Mesendoderm (in vitro differentiated cells): ENCODE results near the gene AGAP1.

Experiments used
- DNase-seq: peaks from one replicate; pipeline ENCODE4 v3.0.0; 2013
- H2AK5ac ChIP-seq: 2 replicates; pipeline ENCODE4 v1.6.1; 2013; ENCODE audit warnings: low read length, inconsistent platforms
- H2BK120ac ChIP-seq: 2 replicates; pipeline ENCODE4 v1.6.1; 2013; ENCODE audit warnings: low read depth, mild to moderate bottlenecking, low read length, moderate library complexity, mixed read lengths
- H2BK15ac ChIP-seq: replicated peaks from 2 replicates; pipeline ENCODE4 v1.6.1; 2013; ENCODE audit warnings: low read depth, mild to moderate bottlenecking, moderate library complexity
- H2BK5ac ChIP-seq: 2 replicates; pipeline ENCODE4 v1.6.1; 2013; ENCODE audit warnings: low read length, inconsistent platforms
- H3K18ac ChIP-seq: 2 replicates; pipeline ENCODE4 v1.6.1; 2013; ENCODE audit warnings: mild to moderate bottlenecking, low read length, mixed read lengths
- H3K23ac ChIP-seq: one replicate; pipeline ENCODE4 v1.6.1; 2013; ENCODE audit warnings: low read length
- H3K27ac ChIP-seq: 2 replicates; pipeline ENCODE4 v1.5.1; 2013; ENCODE audit warnings: low read depth, mild to moderate bottlenecking, inconsistent platforms, low read length, moderate library complexity
- H3K27me3 ChIP-seq: 2 replicates; pipeline ENCODE4 v1.6.1; 2013; ENCODE audit warnings: low read length, control low read depth, mild to moderate bottlenecking, inconsistent platforms; ENCODE audit not compliant: insufficient read depth, poor library complexity
- H3K36me3 ChIP-seq: 2 replicates; pipeline ENCODE4 v1.6.1; 2013; ENCODE audit warnings: low read length, inconsistent platforms; ENCODE audit not compliant: control insufficient read depth, insufficient read depth
- H3K4ac ChIP-seq: one replicate; pipeline ENCODE4 v1.6.1; 2013; ENCODE audit warnings: low read depth, mild to moderate bottlenecking, low read length, moderate library complexity
- H3K4me1 ChIP-seq: 2 replicates; pipeline ENCODE4 v1.6.1; 2013; ENCODE audit warnings: low read depth, low read length, inconsistent platforms; ENCODE audit not compliant: control insufficient read depth
- H3K4me2 ChIP-seq: 2 replicates; pipeline ENCODE4 v1.6.1; 2013; ENCODE audit warnings: low read length
- H3K4me3 ChIP-seq: 2 replicates; pipeline ENCODE4 v1.5.1; 2013; ENCODE audit warnings: mild to moderate bottlenecking, low read length
- H3K56ac ChIP-seq: one replicate; pipeline ENCODE4 v1.6.1; 2013; ENCODE audit warnings: low read length
- H3K79me1 ChIP-seq: 2 replicates; pipeline ENCODE4 v1.6.1; 2013; ENCODE audit warnings: low read length, inconsistent platforms
- H3K79me2 ChIP-seq: 2 replicates; pipeline ENCODE4 v1.6.1; 2013; ENCODE audit warnings: mild to moderate bottlenecking, low read length; ENCODE audit not compliant: control insufficient read depth, insufficient read depth
- H3K9ac ChIP-seq: 2 replicates; pipeline ENCODE4 v1.6.1; 2013; ENCODE audit warnings: low read length, inconsistent platforms
- H4K5ac ChIP-seq: one replicate; pipeline ENCODE4 v1.6.1; 2013; ENCODE audit warnings: low read length
- H4K8ac ChIP-seq: one replicate; pipeline ENCODE4 v1.6.1; 2013; ENCODE audit warnings: low read depth, mild to moderate bottlenecking, control low read depth, low read length, moderate library complexity
- WGBS: extraction: QIAGEN DNeasy Blood & Tissue Kit; methylation state at CpG from one replicate; pipeline ENCODE4 v1.1.7; 2013; ENCODE audit warnings: low lambda C conversion rate, missing lambda C conversion rate; ENCODE audit not compliant: insufficient coverage; ENCODE audit errors: extremely low coverage; 5-methylcytosine and 5-hydroxymethylcytosine counted together

AGAP1 gene

GRCh38 chr2:236165842-236166795, 672.3 kb downstream of the AGAP1 start:
- H2BK15ac ChIP-seq = no peak overlapping the region
- H3K27ac ChIP-seq = no peak overlapping the region
- WGBS = no CpG with 5 or more reads among the region's 58 CpGs
- no peak overlapping the region for H3K4me3 ChIP-seq
- DNase-seq = peak; percentile 47
- no peak overlapping the region for H3K9ac ChIP-seq
- peaks cover 3% of the 10 kb centered on the region for H3K4me1 ChIP-seq
- H4K8ac ChIP-seq = no peak overlapping the region
- no peak overlapping the region for H3K4me2 ChIP-seq
- H4K5ac ChIP-seq = no peak overlapping the region
- H3K79me1 ChIP-seq = no peaks in the 10 kb centered on the region
- H3K27me3 ChIP-seq = peaks cover 84% of the 10 kb centered on the region
- H3K4ac ChIP-seq = no peak overlapping the region
- no peak overlapping the region for H3K23ac ChIP-seq
- H3K36me3 ChIP-seq = no peaks in the 10 kb centered on the region
- no peak overlapping the region for H2BK120ac ChIP-seq
- no peak overlapping the region for H2BK5ac ChIP-seq
- H2AK5ac ChIP-seq = no peak overlapping the region
- H3K18ac ChIP-seq = no peak overlapping the region
- H3K79me2 ChIP-seq = no peaks in the 10 kb centered on the region
- H3K56ac ChIP-seq = no peak overlapping the region

- no CpG with 5 or more reads among the region's 29 CpGs for WGBS
- DNase-seq = no peak
- Histone ChIP-seq H3K18ac (no peak overlapping the region), H3K4me2 (no peak overlapping the region), H2BK5ac (no peak overlapping the region), H3K27me3 (peaks cover 84% of the 10 kb centered on the region), H2AK5ac (no peak overlapping the region), H3K4me1 (peaks cover 3% of the 10 kb centered on the region), H3K79me1 (no peaks in the 10 kb centered on the region), H3K23ac (no peak overlapping the region), H3K56ac (peak overlapping the region; percentile 78), H3K79me2 (no peaks in the 10 kb centered on the region), H3K27ac (no peak overlapping the region), H3K36me3 (no peaks in the 10 kb centered on the region), H4K8ac (no peak overlapping the region), H2BK15ac (no peak overlapping the region), H2BK120ac (no peak overlapping the region), H3K4me3 (no peak overlapping the region), H3K9ac (no peak overlapping the region), H3K4ac (no peak overlapping the region), H4K5ac (no peak overlapping the region)
Observed at GRCh38 chr2:236166796-236167296, 673.0 kb downstream of the AGAP1 start.

DNA sequence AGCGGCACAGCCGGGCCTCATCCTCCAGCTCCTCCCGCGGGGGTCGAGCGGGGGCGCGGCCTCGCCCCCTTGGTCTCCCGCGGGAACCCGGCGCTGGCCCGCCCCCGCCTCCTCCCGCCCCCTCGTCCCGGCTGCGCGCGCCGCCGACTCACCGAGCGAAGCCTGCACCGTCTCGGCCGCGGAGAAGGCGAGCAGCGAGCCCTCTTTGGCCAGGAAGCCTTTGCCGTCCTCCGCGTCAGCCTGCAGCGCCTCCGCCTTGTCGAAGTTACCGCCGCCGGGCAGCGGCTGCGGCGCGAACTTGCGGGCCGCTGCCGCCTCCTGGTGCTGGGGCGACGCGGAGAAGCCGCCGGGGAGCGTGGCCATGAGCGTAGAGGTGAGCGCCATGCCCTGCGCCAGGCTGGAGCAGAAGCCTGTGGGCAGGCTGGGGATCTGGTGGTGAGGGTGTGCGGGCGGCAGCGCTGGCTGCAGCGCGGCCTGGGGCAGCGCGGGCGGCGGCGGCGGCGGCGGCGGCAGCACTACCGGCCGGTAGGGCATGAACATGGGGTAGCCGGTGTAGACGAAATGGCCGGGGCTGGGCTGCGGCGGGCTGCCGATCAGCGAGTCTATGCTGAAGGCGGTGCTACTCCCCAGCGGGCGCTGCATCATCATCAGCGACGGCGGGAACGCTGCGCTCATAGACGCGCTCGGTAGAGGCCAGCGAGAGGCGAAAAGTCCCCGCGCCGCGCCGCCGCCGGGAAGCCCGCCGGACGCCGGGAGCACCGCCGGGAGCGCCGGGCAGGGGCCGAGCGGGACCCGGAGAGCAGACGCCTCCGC, 673.7 kb downstream of the AGAP1 start:
- Histone ChIP-seq H3K18ac (no peak overlapping the region), H3K79me2 (no peaks in the 10 kb centered on the region), H3K4me3 (no peak overlapping the region), H3K79me1 (no peaks in the 10 kb centered on the region), H2BK120ac (no peak overlapping the region), H3K4ac (no peak overlapping the region), H3K36me3 (no peaks in the 10 kb centered on the region), H3K4me1 (peaks cover 3% of the 10 kb centered on the region), H3K56ac (peak overlapping the region; percentile 78), H4K5ac (no peak overlapping the region), H4K8ac (no peak overlapping the region), H2AK5ac (no peak overlapping the region), H2BK5ac (no peak overlapping the region), H3K27ac (no peak overlapping the region), H3K9ac (peak overlapping the region; percentile 63), H3K4me2 (peak overlapping the region; percentile 42), H3K27me3 (peaks cover 84% of the 10 kb centered on the region), H2BK15ac (no peak overlapping the region), H3K23ac (no peak overlapping the region)
- WGBS = no CpG with 5 or more reads among the region's 112 CpGs
- peak; percentile 68 for DNase-seq

DNA sequence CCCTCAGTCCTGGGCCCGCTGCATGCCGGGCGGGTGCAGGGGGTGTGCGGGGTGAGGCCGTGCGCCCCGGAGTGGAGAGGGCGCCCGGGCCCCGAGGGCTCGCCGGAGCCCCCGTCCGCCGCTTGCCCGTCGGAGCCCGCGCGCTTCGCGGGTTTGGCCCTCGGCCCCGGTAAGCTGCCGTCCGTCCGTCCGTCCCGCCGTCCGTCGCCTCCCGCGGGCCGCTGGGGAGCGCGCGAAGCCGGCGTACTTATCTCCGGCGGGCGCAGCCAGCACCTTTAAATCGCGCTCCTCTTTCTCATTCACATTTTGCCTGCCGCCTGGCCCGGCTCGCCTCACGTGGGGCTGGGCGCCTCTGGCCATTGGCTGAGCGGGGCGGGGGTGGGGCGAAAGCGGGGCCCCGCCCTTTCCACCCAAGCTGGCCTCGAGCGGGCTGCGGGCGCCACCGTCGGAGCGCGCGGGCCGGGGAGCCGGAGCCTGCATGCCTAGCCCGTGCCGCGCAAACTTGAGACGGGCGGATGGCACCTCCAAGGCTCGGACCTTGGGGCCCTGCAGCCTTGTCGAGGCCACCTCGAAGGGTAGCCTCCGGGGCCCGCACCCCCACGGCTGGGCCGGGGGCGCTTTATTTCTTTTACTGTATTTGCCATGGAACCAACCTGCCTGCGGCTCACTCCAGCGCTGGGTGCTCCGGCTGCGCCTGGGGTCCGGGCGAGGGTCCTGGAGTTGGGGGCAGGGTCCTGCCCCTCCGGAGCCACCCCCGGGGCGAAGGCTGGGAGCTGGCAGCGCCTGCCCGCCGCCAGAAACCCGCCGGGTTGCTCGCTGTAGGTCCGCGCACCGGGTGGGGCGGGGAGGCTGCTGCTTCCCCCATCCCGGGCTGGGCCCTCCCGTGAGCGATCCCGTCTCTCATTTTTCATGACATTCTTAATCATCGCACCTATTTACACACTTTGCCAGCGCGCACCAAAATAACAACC, 674.6 kb downstream of the AGAP1 start, which contains the start of gene GBX2:
GBX2 (minus strand) TSS at position 277 of the 971 bp plus-strand sequence. CDS start 415 bp downstream, outside the sequence.
- H3K27ac ChIP-seq = no peak within 1 kb of the TSS
- H3K56ac ChIP-seq = peak within 1 kb of the TSS; percentile 78
- no peak within 1 kb of the TSS for H4K8ac ChIP-seq
- H3K18ac ChIP-seq = no peak within 1 kb of the TSS
- H2BK15ac ChIP-seq = no peak within 1 kb of the TSS
- H3K4me3 ChIP-seq = no peak within 1 kb of the TSS
- H3K4me2 ChIP-seq = peak within 1 kb of the TSS; percentile 42
- no peaks in the 10 kb centered on the region for H3K36me3 ChIP-seq
- H3K27me3 ChIP-seq = peaks cover 84% of the 10 kb centered on the region
- no peak within 1 kb of the TSS for H2AK5ac ChIP-seq
- no peak within 1 kb of the TSS for H4K5ac ChIP-seq
- H3K79me1 ChIP-seq = no peaks in the 10 kb centered on the region
- WGBS = no CpG with 5 or more reads among the region's 105 CpGs
- no peak within 1 kb of the TSS for H3K4ac ChIP-seq
- H3K9ac ChIP-seq = peak within 1 kb of the TSS; percentile 63
- no peak within 1 kb of the TSS for H3K23ac ChIP-seq
- DNase-seq = peak; percentile 91
- no peak within 1 kb of the TSS for H2BK120ac ChIP-seq
- no peak within 1 kb of the TSS for H2BK5ac ChIP-seq
- H3K79me2 ChIP-seq = no peaks in the 10 kb centered on the region
- H3K4me1 ChIP-seq = peaks cover 3% of the 10 kb centered on the region

DNA sequence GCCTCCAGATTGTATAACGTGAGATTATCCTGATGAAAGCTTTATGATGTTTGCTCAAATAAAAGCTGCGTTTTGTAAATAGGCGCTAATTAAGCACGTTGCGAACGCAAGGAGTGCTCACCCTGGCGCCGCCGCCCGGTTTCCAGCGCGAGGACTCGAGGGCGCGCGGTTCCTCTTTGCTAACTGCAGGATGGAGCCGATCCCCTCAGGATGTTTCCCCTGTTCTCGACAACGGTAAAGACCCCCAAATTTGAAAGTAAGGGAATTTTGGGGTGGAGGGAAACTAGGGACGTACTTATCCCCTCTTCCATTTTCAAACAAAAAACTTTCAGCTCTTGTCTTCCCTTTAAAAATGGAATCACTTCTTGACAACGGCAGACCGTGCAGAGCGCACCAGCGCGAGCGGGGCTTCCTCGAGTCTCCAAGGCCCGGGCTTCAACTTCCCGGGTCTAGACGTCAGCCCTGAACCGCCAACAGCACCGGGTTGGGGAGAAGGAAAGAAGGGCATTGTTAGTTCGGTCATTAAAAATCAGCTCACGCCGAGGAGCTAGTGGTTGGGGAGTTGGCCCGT, 675.4 kb downstream of the AGAP1 start:
- H3K4me3 ChIP-seq = no peak overlapping the region
- H3K79me1 ChIP-seq = no peaks in the 10 kb centered on the region
- H3K18ac ChIP-seq = no peak overlapping the region
- no peak overlapping the region for H4K8ac ChIP-seq
- H2BK120ac ChIP-seq = no peak overlapping the region
- no peak overlapping the region for H4K5ac ChIP-seq
- no CpG with 5 or more reads among the region's 36 CpGs for WGBS
- H3K23ac ChIP-seq = no peak overlapping the region
- H3K79me2 ChIP-seq = no peaks in the 10 kb centered on the region
- no peak overlapping the region for H3K9ac ChIP-seq
- H2AK5ac ChIP-seq = no peak overlapping the region
- H2BK5ac ChIP-seq = no peak overlapping the region
- peaks cover 88% of the 10 kb centered on the region for H3K27me3 ChIP-seq
- no peak overlapping the region for H3K4me2 ChIP-seq
- peak; percentile 57 for DNase-seq
- H2BK15ac ChIP-seq = no peak overlapping the region
- no peak overlapping the region for H3K56ac ChIP-seq
- no peak overlapping the region for H3K27ac ChIP-seq
- H3K4me1 ChIP-seq = peaks cover 3% of the 10 kb centered on the region
- H3K36me3 ChIP-seq = no peaks in the 10 kb centered on the region
- no peak overlapping the region for H3K4ac ChIP-seq
